Femur (tissue), 1 donor: ENCODE results near the gene GNG13.
"Not testable (repeated sequence)": the region's sequence is repeated elsewhere in the genome, so short reads cannot be mapped to it uniquely, and the experiment has no call there.

Source experiments
- DNase-seq: peaks from one replicate; pipeline ENCODE4 v3.0.0-alpha.2; 2017

The GNG13 gene

GRCh38 chr16:831571-832413 is 31.3 kb upstream of the GNG13 start:
- no peak for DNase-seq

GRCh38 chr16:830871-831570 is 30.5 kb upstream of the GNG13 start:
- no peak for DNase-seq

- DNase-seq = no peak
Measured at GRCh38 chr16:830107-830870, 29.8 kb upstream of the GNG13 start.

GRCh38 chr16:828891-829290 is 28.4 kb upstream of the GNG13 start:
- DNase-seq = no peak

DNA sequence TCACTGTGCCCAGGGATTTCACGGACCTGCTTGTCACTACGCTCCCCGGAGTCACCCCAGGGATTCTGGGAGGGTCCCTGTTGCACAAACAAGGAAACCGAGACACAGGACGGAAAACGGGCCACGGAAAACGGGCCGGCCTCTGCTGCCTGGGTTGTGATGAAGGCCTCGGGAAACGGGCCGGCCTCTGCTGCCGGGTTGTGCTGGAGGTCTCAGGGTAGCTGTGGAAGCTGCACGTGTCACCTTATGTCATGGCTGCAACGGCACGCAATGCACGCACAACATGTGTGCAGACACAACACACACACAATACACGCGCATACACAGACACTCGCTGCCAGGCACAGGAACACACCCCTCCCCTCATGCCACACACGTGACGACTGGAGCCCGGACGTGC is 27.0 kb upstream of the GNG13 start:
- DNase-seq = no peak

- DNase-seq = peak; percentile 72
Measured at GRCh38 chr16:825341-826061, 25.0 kb upstream of the GNG13 start.

DNA sequence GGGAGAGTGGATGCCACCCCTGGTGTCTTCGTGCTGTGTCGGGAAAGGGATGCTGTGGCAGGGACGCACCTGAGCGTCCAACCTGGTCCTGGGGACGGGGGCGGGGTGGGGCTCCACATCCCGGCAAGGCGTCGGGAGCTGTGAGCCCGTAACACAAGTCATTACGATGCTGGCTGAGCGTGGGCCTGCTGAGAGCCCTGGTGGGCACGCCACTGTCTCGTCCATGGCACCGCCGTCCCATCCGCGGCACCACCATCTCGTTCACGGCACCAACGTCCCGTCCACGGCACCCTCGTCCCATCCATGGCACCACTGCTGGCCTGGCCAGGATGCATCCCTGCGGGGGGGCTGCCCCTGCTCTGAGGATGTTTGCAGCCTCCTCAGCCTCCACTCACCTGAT is 24.1 kb upstream of the GNG13 start:
- no peak for DNase-seq

DNA sequence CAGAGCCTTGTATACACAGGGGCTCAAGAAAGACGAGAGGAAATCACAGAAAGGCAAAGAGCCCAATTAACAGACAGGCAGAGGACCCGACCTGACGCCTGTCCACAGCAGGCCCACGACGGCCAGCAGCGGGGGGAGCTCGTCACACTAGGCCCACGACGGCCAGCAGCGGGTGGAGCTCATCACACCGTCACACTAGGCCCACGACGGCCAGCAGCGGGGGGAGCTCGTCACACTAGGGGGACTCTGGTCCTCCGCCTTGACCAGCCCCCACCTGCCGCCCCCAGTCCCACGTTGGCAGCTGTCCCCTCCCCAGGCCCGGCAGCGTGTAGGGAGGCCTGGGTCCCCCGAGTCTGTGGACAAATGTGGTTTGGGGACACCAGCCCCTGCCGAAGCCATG is 23.7 kb upstream of the GNG13 start:
- DNase-seq = no peak

GRCh38 chr16:822909-823297 is 22.4 kb upstream of the GNG13 start:
- no peak for DNase-seq

DNA sequence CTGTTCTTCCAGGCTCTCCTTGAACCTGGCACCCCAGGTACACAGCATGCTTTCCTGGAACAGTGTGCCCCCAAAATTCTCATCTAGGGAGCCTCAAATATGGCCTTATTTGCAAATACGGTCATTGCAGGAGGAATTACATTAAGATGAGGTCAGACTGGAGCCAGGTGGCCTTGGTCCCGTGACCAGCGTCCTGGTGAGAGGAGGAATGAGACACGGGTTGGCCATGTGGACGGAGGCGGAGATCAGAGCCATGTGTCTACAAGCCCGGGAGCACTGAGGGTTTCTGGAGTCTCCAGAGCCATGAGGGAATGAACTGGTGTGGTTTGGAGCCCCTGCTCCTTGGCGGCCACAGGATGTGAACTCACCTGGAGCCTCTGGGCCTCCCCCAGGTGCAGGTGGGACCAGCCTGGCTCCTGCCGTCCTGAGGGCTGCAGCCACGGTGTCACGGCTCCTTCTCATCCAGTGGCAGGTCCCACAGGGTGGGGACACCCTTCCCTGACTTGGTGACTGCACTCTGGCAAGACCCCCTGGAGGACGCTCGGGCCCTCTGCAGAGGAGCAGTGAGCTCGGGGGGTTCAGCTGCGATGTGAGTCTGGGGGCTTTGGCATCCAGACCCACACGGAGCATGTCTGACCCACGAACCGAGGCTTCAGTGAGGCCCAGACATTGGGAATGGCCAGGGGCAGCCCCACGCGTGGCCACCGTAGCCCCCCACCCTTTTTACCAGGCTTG is 21.8 kb upstream of the GNG13 start:
- no peak for DNase-seq

- no peak for DNase-seq
Measured at GRCh38 chr16:821751-822150, 21.2 kb upstream of the GNG13 start.

GRCh38 chr16:820748-821147 is 20.2 kb upstream of the GNG13 start:
- DNase-seq = no peak

DNA sequence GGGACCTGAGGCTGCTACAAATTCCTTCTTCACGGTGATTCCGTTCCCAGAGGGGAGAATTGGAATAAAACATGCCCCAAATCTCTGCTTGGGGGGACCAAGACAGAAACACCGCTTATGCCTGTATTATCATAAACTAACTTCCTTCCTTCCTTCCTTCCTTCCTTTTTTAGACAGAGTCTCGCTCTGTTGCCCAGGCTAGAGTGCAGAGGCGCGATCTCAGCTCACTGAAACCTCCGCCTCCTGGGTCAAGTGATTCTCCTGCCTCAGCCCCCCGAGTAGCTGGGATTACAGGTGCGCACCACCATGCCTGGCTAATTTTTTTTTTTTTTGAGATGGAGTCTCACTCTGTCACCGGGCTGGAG is 19.5 kb upstream of the GNG13 start:
- not testable (repeated sequence) for DNase-seq

GRCh38 chr16:819336-820043 is 19.0 kb upstream of the GNG13 start:
- DNase-seq = no peak

DNA sequence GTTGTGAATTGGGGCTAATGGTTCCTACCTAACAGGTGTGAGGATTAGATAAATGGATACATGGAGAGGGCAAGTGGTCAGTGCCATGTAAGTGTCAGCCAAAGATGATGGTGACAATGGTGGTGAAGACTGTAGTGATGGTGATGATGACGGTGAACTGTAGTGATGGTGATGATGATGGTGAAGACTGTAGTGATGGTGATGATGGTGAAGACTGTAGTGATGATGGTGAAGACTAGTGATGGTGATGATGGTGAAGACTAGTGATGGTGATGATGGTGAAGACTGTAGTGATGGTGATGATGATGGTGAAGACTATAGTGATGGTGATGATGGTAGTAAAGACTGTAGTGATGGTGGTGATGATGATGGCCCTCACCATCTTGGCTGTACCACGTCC is 18.1 kb upstream of the GNG13 start:
- DNase-seq = no peak

- DNase-seq = no peak
Measured at GRCh38 chr16:818132-818531, 17.6 kb upstream of the GNG13 start.

DNA sequence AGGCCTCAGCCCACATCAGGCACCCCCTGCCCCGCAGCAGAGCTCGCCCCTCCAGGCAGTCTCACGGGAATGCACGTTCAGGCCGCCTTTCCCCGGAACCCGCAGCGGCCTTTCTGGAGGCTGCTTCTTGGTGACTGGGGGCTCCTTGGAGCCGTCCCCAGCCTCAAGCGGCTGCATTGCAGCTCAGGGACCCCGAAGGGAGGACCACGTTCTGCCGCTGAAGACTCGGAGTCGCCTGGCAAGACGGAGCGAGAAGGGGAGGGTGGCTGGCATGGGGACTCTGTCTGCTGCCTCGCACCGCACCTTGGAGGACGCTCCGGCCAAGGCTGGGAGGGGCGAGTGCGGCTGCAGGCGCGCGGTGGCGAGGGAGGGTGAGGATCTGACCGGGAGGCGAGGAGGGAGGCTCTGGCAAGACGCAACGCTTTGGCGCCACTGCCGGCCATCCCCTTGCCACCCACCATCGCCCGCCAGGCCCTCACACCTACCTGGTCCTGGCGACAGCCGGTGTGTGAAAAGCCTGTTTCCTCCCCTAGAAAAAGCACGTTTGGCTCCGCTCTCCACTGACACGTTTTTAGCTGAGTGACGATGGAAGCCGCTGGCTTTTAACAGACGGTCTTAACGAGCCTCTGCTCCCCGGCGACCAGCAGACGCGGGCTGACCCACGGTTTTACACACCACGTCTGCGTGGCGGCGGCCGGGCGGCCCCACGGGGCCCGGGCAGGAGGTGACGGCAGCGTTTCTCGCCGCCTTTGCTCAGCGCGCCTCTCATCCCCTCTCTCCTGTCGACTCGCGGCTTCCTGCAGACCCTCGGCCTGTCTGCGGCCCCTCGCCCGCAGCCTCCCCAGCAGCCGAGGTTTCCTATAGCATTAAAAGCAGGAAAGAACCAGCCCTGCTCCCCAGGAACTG is 16.7 kb upstream of the GNG13 start:
- DNase-seq = no peak

DNA sequence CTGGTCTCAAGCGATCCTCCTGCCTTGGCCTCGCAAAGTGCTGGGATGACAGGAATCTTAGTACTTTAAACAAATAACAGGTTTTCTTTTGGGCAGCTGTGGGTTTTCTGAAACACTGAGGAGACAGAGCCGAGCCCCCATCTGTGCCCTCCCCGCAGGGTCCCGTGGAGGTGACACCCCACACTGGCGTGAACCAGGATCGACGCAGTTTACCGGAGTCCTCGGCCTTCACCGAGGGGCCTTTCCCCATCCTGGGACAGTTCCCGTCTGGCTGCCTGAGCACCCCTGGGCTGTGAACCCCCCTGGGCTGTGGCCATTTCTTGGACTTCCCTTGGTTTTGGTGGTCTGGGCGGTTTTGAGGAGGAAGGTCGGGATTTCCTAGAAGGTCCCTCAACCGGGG is 15.3 kb upstream of the GNG13 start:
- DNase-seq = no peak

GRCh38 chr16:814974-815373 is 14.4 kb upstream of the GNG13 start:
- no peak for DNase-seq

DNA sequence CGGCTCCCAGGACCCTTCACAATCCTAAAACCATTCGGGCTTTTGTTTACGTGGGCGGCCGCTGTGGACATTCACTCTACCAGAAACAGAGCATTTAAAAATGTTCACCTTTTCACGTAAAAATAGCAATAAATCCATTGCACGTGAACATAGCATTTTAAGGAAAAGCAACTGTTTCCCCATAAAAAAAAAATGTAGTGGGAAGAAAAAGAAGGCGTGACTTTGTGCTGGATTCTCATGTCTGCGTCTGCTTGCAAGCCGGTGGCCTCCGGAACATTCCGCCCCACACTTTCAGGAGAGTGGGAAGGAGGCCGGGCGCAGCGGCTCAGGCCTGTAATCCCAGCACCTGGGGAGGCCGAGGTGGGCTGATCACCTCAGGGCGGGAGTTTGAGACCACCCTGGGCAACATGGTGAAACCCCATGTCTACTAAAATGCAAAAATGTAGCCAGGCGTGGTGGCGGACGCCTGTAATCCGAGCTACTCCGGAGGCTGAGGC is 13.4 kb upstream of the GNG13 start:
- DNase-seq = no peak
